HEK293 (cell line): ENCODE measurements around the gene KRT14.
"Not testable (repeated sequence)": the region's sequence is repeated elsewhere in the genome, so short reads cannot be mapped to it uniquely, and the experiment has no call there.

Source experiments
- CTCF ChIA-PET: fragments of 350-600 bp; formaldehyde crosslinking; extraction: SDS; loops from one replicate; lab custom pipeline; 2021; ENCODE audit warnings: antibody characterized with exemption; lab: Yijun Ruan, JAX
- POLR2A ChIA-PET: fragments of 300-600 bp; formaldehyde crosslinking; extraction: SDS; loops from one replicate; lab custom pipeline; 2020; ENCODE audit warnings: antibody characterized with exemption, inconsistent platforms; lab: Yijun Ruan, JAX
- H3K27ac ChIP-seq: fragments of 200-500 bp; sonication (Bioruptor generic); 2 replicates; pipeline ENCODE4 v1.5.1; 2014; ENCODE audit warnings: low read depth, low read length, control low read depth, inconsistent platforms; ENCODE audit errors: extremely low read depth
- H3K36me3 ChIP-seq, 2 experiments: fragments of 200-500 bp in 1 of 2; sonication (Bioruptor generic) in 1 of 2; 1 replicate in 1 of 2; 2 replicates in 1 of 2; pipeline ENCODE4 v1.5.1; 2014 to 2017; ENCODE audit warnings: inconsistent platforms in 2 of 2, low read length in 2 of 2; ENCODE audit not compliant: control insufficient read depth in 2 of 2, insufficient read depth in 1 of 2
- H3K4me1 ChIP-seq: fragments of 200-500 bp; sonication (Bioruptor generic); 2 replicates; pipeline ENCODE4 v1.5.1; 2014; ENCODE audit warnings: mild to moderate bottlenecking, low read length, inconsistent platforms; ENCODE audit not compliant: control insufficient read depth, insufficient read depth
- H3K4me3 ChIP-seq: 2 replicates; pipeline ENCODE4 v1.5.1; 2011; ENCODE audit warnings: low read depth, mild to moderate bottlenecking, control low read depth, low read length, moderate library complexity
- H3K9me3 ChIP-seq: fragments of 200-500 bp; sonication (Bioruptor generic); 2 replicates; pipeline ENCODE4 v1.5.1; 2014; ENCODE audit warnings: low read depth, low read length, inconsistent platforms; ENCODE audit not compliant: control insufficient read depth, insufficient read depth
- BCL6B ChIP-seq: fragments of 450-650 bp; formaldehyde crosslinking; IDR thresholded peaks from 2 replicates; pipeline ENCODE4 v1.5.1; 2017; ENCODE audit warnings: missing biosample characterization, missing genetic modification characterization
- HOXD13 ChIP-seq: sonication (generic); formaldehyde crosslinking; IDR thresholded peaks from 2 replicates; pipeline ENCODE4 v1.8.0; 2022; ENCODE audit warnings: missing genetic modification reagents, borderline replicate concordance
- RBAK ChIP-seq: fragments of 450-650 bp; formaldehyde crosslinking; IDR thresholded peaks from 2 replicates; pipeline ENCODE4 v1.5.1; 2016; ENCODE audit warnings: missing biosample characterization, missing genetic modification characterization
- SETDB1 ChIP-seq: IDR thresholded peaks from one replicate; pipeline ENCODE4 v1.6.1; 2017; ENCODE audit warnings: mild to moderate bottlenecking, low read length, moderate library complexity, mixed read lengths; ENCODE audit not compliant: insufficient read length
- ZBTB7A ChIP-seq: fragments of 450-650 bp; formaldehyde crosslinking; IDR thresholded peaks from 2 replicates; pipeline ENCODE4 v1.5.1; 2016; ENCODE audit warnings: low read depth, missing biosample characterization, missing genetic modification characterization
- ZFP3 ChIP-seq: fragments of 450-650 bp; formaldehyde crosslinking; IDR thresholded peaks from 2 replicates; pipeline ENCODE4 v1.5.1; 2016; ENCODE audit warnings: low read depth, missing biosample characterization, missing genetic modification characterization
- ZNF138 ChIP-seq: fragments of 450-650 bp; formaldehyde crosslinking; IDR thresholded peaks from 2 replicates; pipeline ENCODE4 v1.5.1; 2016; ENCODE audit warnings: missing biosample characterization, missing genetic modification characterization, borderline replicate concordance
- ZNF266 ChIP-seq: fragments of 450-650 bp; formaldehyde crosslinking; IDR thresholded peaks from 2 replicates; pipeline ENCODE4 v1.5.1; 2016; ENCODE audit warnings: missing biosample characterization, missing genetic modification characterization, low read depth
- ZNF274 ChIP-seq, 2 experiments: fragments of 200-500 bp in 1 of 2; fragments of 450-650 bp in 1 of 2; sonication (Bioruptor generic) in 1 of 2; formaldehyde crosslinking in 1 of 2; IDR thresholded peaks; 2 replicates each; pipeline versions ENCODE4 v1.5.1 to v1.6.1; 2014 to 2016; ENCODE audit warnings: borderline replicate concordance in 1 of 2, inconsistent platforms in 1 of 2, low read length in 1 of 2, missing biosample characterization in 1 of 2, missing genetic modification characterization in 1 of 2
- ZNF335 ChIP-seq: fragments of 450-650 bp; formaldehyde crosslinking; conservative IDR thresholded peaks from 2 replicates; pipeline ENCODE4 v1.5.1; 2016; ENCODE audit warnings: missing biosample characterization, missing genetic modification characterization
- ZNF416 ChIP-seq: fragments of 450-650 bp; formaldehyde crosslinking; IDR thresholded peaks from 2 replicates; pipeline ENCODE4 v1.5.1; 2016; ENCODE audit warnings: missing biosample characterization, missing genetic modification characterization
- ZNF529 ChIP-seq: fragments of 450-650 bp; formaldehyde crosslinking; IDR thresholded peaks from 2 replicates; pipeline ENCODE4 v1.5.1; 2017; ENCODE audit warnings: missing genetic modification characterization, missing biosample characterization; ENCODE audit not compliant: insufficient replicate concordance
- ZNF530 ChIP-seq: fragments of 450-650 bp; formaldehyde crosslinking; IDR thresholded peaks from 2 replicates; pipeline ENCODE4 v1.5.1; 2016; ENCODE audit warnings: low read depth, missing biosample characterization, missing genetic modification characterization
- ZNF548 ChIP-seq: fragments of 450-650 bp; formaldehyde crosslinking; IDR thresholded peaks from 2 replicates; pipeline ENCODE4 v1.5.1; 2016; ENCODE audit warnings: missing biosample characterization, missing genetic modification characterization
- ZNF561 ChIP-seq: fragments of 450-650 bp; IDR thresholded peaks from 2 replicates; pipeline ENCODE4 v1.5.1; 2018; ENCODE audit warnings: missing biosample characterization, missing genetic modification characterization, borderline replicate concordance
- ZNF585B ChIP-seq: fragments of 450-650 bp; formaldehyde crosslinking; IDR thresholded peaks from 2 replicates; pipeline ENCODE4 v1.5.1; 2016; ENCODE audit warnings: missing biosample characterization, missing genetic modification characterization
- ZNF624 ChIP-seq: fragments of 450-650 bp; formaldehyde crosslinking; IDR thresholded peaks from 2 replicates; pipeline ENCODE4 v1.5.1; 2017; ENCODE audit warnings: missing biosample characterization, missing genetic modification characterization
- ZNF664 ChIP-seq: fragments of 450-650 bp; formaldehyde crosslinking; IDR thresholded peaks from 2 replicates; pipeline ENCODE4 v1.5.1; 2016; ENCODE audit warnings: missing biosample characterization, missing genetic modification characterization
- ZNF670 ChIP-seq: fragments of 450-650 bp; formaldehyde crosslinking; IDR thresholded peaks from 2 replicates; pipeline ENCODE4 v1.5.1; 2016; ENCODE audit warnings: missing biosample characterization, missing genetic modification characterization, low read depth
- TF ChIP-seq, protein P1 (sequence below): fragments of 450-650 bp; formaldehyde crosslinking; IDR thresholded peaks from 2 replicates; pipeline ENCODE4 v1.5.1; 2016; ENCODE audit warnings: missing biosample characterization, missing genetic modification characterization
- TF ChIP-seq, protein P2 (sequence below): fragments of 450-650 bp; formaldehyde crosslinking; IDR thresholded peaks from 2 replicates; pipeline ENCODE4 v1.5.1; 2017; ENCODE audit warnings: missing biosample characterization, missing genetic modification characterization
- TF ChIP-seq, protein P3 (sequence below): fragments of 450-650 bp; formaldehyde crosslinking; IDR thresholded peaks from 2 replicates; pipeline ENCODE4 v1.5.1; 2016; ENCODE audit warnings: missing biosample characterization, missing genetic modification characterization
- TF ChIP-seq, protein P4 (sequence below): fragments of 450-650 bp; formaldehyde crosslinking; IDR thresholded peaks from 2 replicates; pipeline ENCODE4 v1.5.1; 2016; ENCODE audit warnings: missing biosample characterization, missing genetic modification characterization, low read depth

Gene KRT14

GRCh38 chr17:41544491-41544892 lies 42.2 kb downstream of the KRT14 start:
- ChIA-PET POLR2A (interaction anchor here (1.7 kb wide), 1 partner anchor 16 kb away, joined by 6 read pairs; the partner anchor contains the start of gene KRT19), CTCF (interaction anchor here (0.9 to 16.6 kb wide), 4 partner anchors 57 to 687 kb away, joined by 4 to 546 read pairs (median 13); no protein-coding TSS in a partner anchor)
- no peaks in the 10 kb centered on the region for H3K9me3 ChIP-seq
- no peaks in the 10 kb centered on the region for H3K36me3 ChIP-seq
- no peaks in the 10 kb centered on the region for H3K4me1 ChIP-seq
- H3K4me3 ChIP-seq, result no peak overlapping the region
- TF ChIP-seq, protein P1, sequence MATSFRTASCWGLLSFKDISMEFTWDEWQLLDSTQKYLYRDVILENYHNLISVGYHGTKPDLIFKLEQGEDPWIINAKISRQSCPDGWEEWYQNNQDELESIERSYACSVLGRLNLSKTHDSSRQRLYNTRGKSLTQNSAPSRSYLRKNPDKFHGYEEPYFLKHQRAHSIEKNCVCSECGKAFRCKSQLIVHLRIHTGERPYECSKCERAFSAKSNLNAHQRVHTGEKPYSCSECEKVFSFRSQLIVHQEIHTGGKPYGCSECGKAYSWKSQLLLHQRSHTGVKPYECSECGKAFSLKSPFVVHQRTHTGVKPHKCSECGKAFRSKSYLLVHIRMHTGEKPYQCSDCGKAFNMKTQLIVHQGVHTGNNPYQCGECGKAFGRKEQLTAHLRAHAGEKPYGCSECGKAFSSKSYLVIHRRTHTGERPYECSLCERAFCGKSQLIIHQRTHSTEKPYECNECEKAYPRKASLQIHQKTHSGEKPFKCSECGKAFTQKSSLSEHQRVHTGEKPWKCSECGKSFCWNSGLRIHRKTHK, result no peak
- TF ChIP-seq ZBTB7A (tag by site-specific recombination), result no peak
- TF ChIP-seq ZNF670, result no peak
- TF ChIP-seq ZNF416 (tag by site-specific recombination), result no peak
- no peak for TF ChIP-seq ZNF274 (IDR thresholded peaks at IDR 0.05; ENCODE audit: low read length)
- no peak for TF ChIP-seq ZNF274 (tag by site-specific recombination; IDR thresholded peaks at IDR 0.05; ENCODE audit: borderline replicate concordance)
- TF ChIP-seq, protein P2, sequence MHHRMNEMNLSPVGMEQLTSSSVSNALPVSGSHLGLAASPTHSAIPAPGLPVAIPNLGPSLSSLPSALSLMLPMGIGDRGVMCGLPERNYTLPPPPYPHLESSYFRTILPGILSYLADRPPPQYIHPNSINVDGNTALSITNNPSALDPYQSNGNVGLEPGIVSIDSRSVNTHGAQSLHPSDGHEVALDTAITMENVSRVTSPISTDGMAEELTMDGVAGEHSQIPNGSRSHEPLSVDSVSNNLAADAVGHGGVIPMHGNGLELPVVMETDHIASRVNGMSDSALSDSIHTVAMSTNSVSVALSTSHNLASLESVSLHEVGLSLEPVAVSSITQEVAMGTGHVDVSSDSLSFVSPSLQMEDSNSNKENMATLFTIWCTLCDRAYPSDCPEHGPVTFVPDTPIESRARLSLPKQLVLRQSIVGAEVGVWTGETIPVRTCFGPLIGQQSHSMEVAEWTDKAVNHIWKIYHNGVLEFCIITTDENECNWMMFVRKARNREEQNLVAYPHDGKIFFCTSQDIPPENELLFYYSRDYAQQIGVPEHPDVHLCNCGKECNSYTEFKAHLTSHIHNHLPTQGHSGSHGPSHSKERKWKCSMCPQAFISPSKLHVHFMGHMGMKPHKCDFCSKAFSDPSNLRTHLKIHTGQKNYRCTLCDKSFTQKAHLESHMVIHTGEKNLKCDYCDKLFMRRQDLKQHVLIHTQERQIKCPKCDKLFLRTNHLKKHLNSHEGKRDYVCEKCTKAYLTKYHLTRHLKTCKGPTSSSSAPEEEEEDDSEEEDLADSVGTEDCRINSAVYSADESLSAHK, result no peak
- no peak for TF ChIP-seq ZNF585B
- TF ChIP-seq ZNF664 (tag by site-specific recombination), result no peak
- TF ChIP-seq RBAK, result no peak
- TF ChIP-seq SETDB1, result no peak
- TF ChIP-seq HOXD13, result no peak
- TF ChIP-seq ZFP3 (tag by site-specific recombination), result no peak
- no peak for TF ChIP-seq ZNF548 (tag by site-specific recombination)
- TF ChIP-seq ZNF530, result no peak
- no peak for TF ChIP-seq ZNF624 (tag by site-specific recombination)
- TF ChIP-seq ZNF561 (tag by site-specific recombination), result no peak
- TF ChIP-seq, all 188 proteins: peak for 0
- H3K27ac ChIP-seq, result no peak overlapping the region

GRCh38 chr17:41542786-41543185 lies 43.9 kb downstream of the KRT14 start:
- H3K36me3 ChIP-seq, H3K9me3 ChIP-seq, H3K27ac ChIP-seq, POLR2A ChIA-PET, H3K4me1 ChIP-seq, H3K4me3 ChIP-seq: not testable (repeated sequence)
- CTCF ChIA-PET, result interaction anchor here (1.1 to 16.6 kb wide), 4 partner anchors 9 to 122 kb away, joined by 3 to 546 read pairs (median 8); no protein-coding TSS in a partner anchor

DNA sequence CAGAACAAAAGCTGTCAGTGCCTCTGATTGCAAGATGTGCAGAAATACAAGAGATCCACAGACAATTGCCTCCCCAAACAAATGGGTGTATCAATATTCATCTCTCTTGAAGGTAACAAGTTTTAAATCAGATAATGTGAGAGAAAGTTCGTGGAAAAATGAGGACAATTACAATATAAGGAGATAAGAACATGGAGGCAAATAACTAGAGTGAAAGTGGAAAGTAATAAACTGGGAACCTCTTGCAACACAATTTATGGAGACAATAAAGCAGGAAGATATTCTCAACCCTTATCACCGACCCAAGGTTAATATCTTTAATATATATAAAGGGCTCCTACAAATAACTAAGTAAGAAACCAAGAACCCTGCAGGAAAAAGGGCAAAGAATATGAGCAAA lies 44.3 kb downstream of the KRT14 start:
- Histone ChIP-seq H3K27ac (no peak overlapping the region), H3K4me3 (no peak overlapping the region), H3K9me3 (no peaks in the 10 kb centered on the region), H3K36me3 (no peaks in the 10 kb centered on the region), H3K4me1 (no peaks in the 10 kb centered on the region)
- TF ChIP-seq, protein P3, sequence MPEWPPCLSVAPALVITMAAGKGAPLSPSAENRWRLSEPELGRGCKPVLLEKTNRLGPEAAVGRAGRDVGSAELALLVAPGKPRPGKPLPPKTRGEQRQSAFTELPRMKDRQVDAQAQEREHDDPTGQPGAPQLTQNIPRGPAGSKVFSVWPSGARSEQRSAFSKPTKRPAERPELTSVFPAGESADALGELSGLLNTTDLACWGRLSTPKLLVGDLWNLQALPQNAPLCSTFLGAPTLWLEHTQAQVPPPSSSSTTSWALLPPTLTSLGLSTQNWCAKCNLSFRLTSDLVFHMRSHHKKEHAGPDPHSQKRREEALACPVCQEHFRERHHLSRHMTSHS, result no peak
- TF ChIP-seq BCL6B (tag by site-specific recombination) (no peak), ZNF266 (tag by site-specific recombination) (no peak), ZNF138 (tag by site-specific recombination) (no peak), ZNF335 (tag by site-specific recombination) (no peak), ZNF529 (no peak)
- TF ChIP-seq, protein P4, sequence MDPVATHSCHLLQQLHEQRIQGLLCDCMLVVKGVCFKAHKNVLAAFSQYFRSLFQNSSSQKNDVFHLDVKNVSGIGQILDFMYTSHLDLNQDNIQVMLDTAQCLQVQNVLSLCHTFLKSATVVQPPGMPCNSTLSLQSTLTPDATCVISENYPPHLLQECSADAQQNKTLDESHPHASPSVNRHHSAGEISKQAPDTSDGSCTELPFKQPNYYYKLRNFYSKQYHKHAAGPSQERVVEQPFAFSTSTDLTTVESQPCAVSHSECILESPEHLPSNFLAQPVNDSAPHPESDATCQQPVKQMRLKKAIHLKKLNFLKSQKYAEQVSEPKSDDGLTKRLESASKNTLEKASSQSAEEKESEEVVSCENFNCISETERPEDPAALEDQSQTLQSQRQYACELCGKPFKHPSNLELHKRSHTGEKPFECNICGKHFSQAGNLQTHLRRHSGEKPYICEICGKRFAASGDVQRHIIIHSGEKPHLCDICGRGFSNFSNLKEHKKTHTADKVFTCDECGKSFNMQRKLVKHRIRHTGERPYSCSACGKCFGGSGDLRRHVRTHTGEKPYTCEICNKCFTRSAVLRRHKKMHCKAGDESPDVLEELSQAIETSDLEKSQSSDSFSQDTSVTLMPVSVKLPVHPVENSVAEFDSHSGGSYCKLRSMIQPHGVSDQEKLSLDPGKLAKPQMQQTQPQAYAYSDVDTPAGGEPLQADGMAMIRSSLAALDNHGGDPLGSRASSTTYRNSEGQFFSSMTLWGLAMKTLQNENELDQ (tag by site-specific recombination), result no peak
- ChIA-PET CTCF (interaction anchor here (0.8 to 16.6 kb wide), 7 partner anchors 8 to 123 kb away, joined by 3 to 546 read pairs (median 4); partner anchors contain the start of gene KRT19), POLR2A (interaction anchor here (0.6 to 0.8 kb wide), 2 partner anchors 109 to 147 kb away, joined by 3 read pairs; no protein-coding TSS in a partner anchor)
